ENCODE measurements around the gene NARF.

- TF ChIP-seq CTCF (conservative IDR thresholded peaks at IDR 0.05; ENCODE audit: low read length) (no peak), EZH2phosphoT487 (IDR thresholded peaks at IDR 0.05; ENCODE audit: borderline replicate concordance, low read depth, low read length) (no peak)
These were observed 414 bp downstream of the NARF start for GRCh38 chr17:82458885-82459424.
